H1 (cell line): Measurements from ENCODE around the gene TIMP3. TPM values are rescaled to one million over a fixed set of nuclear protein-coding genes. Genes with fewer than 3 reads are reported as not detected.

ENCODE experiments used
- CREB1 ChIP-seq: IDR thresholded peaks from 2 replicates; pipeline ENCODE4 v1.6.1; 2012; ENCODE audit warnings: inconsistent platforms
- EP300 ChIP-seq, 2 experiments: IDR thresholded peaks; 1 replicate in 1 of 2; 2 replicates in 1 of 2; pipeline ENCODE4 v1.6.1; 2011 to 2012; ENCODE audit warnings: low read depth in 2 of 2, low read length in 2 of 2, mild to moderate bottlenecking in 2 of 2, borderline replicate concordance in 1 of 2, inconsistent platforms in 1 of 2, moderate library complexity in 1 of 2
- POLR2A ChIP-seq, 2 experiments: IDR thresholded peaks; 1 replicate in 1 of 2; 2 replicates in 1 of 2; pipeline ENCODE4 v1.6.1; 2011; ENCODE audit warnings: low read depth in 2 of 2, low read length in 2 of 2, mild to moderate bottlenecking in 2 of 2; ENCODE audit errors: control extremely low read depth in 1 of 2
- POLR2AphosphoS5 ChIP-seq: IDR thresholded peaks from 2 replicates; pipeline ENCODE4 v1.6.1; 2011; ENCODE audit warnings: low read depth, low read length
- RNF2 ChIP-seq: fragments of 200-900, 300-1000 bp; sonication (generic); IDR thresholded peaks from 2 replicates; pipeline ENCODE4 v1.7.1; 2016; ENCODE audit warnings: borderline replicate concordance, low read depth, mild to moderate bottlenecking, antibody characterized with exemption, low read length; ENCODE audit not compliant: poor library complexity, severe bottlenecking; ENCODE audit errors: missing control alignments
- TBP ChIP-seq: IDR thresholded peaks from 2 replicates; pipeline ENCODE4 v1.6.1; 2011; ENCODE audit warnings: low read depth, low read length, improper control_type of control experiment
- polyA plus RNA-seq, 7 experiments: library from polyadenylated mRNA; depleted of rRNA in 3 of 7; stranded (reverse) in 5 of 7; unstranded in 2 of 7; fragments of >200 nt in 5 of 7; fragments of 200-250 nt in 2 of 7; gene quantifications; 1 replicate in 5 of 7; 2 replicates in 1 of 7; 4 replicates in 1 of 7; pipeline versions ENCODE4 v1.2.1 to v1.2.3, GENCODE V29; 2011 to 2013; ENCODE audit warnings: missing spikeins in 2 of 7, mixed read lengths in 2 of 7
- total RNA-seq: library from RNA; stranded (reverse); fragmentation: NEBNext Ultra II Directional; extraction: Animal tissue kit (Norgen Biotek cat#: 25700); gene quantifications from 2 replicates; pipeline ENCODE4 v1.2.1, GENCODE V29; 2021
- TF ChIP-seq, protein P1 (sequence below): fragments of 300-600 bp; sonication (generic); IDR thresholded peaks from 2 replicates; pipeline ENCODE4 v1.7.1; 2012; ENCODE audit warnings: low read length, moderate library complexity, mild to moderate bottlenecking, inconsistent platforms; ENCODE audit not compliant: insufficient replicate concordance

TIMP3 gene
- total and polyA plus RNA-seq, 2 of the 8 experiments (the other 6 are each of a cell fraction or from before 2014, with no cell fraction given): 1.3 to 4.7 TPM

DNA sequence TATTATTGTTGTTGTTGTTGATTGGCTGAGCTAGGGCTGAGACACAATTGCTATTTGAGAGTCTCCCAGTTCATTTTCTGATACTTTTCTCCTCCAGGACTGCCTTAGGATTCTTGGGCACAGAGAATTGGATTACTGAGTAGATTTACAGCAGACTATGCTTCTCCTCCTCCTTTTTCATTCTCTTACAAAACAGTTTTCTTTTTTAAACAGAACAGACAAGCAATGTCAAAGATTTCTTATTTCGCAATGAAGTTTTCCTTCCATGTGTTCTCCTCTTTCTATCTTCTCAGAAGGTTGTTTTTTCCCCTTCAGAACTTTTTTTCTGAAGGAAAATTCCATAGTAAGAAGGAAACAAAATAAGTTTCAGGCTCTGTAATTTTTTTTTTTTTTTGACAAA lies 19.8 kb upstream of the TIMP3 start (continued):
- TF ChIP-seq, protein P1, sequence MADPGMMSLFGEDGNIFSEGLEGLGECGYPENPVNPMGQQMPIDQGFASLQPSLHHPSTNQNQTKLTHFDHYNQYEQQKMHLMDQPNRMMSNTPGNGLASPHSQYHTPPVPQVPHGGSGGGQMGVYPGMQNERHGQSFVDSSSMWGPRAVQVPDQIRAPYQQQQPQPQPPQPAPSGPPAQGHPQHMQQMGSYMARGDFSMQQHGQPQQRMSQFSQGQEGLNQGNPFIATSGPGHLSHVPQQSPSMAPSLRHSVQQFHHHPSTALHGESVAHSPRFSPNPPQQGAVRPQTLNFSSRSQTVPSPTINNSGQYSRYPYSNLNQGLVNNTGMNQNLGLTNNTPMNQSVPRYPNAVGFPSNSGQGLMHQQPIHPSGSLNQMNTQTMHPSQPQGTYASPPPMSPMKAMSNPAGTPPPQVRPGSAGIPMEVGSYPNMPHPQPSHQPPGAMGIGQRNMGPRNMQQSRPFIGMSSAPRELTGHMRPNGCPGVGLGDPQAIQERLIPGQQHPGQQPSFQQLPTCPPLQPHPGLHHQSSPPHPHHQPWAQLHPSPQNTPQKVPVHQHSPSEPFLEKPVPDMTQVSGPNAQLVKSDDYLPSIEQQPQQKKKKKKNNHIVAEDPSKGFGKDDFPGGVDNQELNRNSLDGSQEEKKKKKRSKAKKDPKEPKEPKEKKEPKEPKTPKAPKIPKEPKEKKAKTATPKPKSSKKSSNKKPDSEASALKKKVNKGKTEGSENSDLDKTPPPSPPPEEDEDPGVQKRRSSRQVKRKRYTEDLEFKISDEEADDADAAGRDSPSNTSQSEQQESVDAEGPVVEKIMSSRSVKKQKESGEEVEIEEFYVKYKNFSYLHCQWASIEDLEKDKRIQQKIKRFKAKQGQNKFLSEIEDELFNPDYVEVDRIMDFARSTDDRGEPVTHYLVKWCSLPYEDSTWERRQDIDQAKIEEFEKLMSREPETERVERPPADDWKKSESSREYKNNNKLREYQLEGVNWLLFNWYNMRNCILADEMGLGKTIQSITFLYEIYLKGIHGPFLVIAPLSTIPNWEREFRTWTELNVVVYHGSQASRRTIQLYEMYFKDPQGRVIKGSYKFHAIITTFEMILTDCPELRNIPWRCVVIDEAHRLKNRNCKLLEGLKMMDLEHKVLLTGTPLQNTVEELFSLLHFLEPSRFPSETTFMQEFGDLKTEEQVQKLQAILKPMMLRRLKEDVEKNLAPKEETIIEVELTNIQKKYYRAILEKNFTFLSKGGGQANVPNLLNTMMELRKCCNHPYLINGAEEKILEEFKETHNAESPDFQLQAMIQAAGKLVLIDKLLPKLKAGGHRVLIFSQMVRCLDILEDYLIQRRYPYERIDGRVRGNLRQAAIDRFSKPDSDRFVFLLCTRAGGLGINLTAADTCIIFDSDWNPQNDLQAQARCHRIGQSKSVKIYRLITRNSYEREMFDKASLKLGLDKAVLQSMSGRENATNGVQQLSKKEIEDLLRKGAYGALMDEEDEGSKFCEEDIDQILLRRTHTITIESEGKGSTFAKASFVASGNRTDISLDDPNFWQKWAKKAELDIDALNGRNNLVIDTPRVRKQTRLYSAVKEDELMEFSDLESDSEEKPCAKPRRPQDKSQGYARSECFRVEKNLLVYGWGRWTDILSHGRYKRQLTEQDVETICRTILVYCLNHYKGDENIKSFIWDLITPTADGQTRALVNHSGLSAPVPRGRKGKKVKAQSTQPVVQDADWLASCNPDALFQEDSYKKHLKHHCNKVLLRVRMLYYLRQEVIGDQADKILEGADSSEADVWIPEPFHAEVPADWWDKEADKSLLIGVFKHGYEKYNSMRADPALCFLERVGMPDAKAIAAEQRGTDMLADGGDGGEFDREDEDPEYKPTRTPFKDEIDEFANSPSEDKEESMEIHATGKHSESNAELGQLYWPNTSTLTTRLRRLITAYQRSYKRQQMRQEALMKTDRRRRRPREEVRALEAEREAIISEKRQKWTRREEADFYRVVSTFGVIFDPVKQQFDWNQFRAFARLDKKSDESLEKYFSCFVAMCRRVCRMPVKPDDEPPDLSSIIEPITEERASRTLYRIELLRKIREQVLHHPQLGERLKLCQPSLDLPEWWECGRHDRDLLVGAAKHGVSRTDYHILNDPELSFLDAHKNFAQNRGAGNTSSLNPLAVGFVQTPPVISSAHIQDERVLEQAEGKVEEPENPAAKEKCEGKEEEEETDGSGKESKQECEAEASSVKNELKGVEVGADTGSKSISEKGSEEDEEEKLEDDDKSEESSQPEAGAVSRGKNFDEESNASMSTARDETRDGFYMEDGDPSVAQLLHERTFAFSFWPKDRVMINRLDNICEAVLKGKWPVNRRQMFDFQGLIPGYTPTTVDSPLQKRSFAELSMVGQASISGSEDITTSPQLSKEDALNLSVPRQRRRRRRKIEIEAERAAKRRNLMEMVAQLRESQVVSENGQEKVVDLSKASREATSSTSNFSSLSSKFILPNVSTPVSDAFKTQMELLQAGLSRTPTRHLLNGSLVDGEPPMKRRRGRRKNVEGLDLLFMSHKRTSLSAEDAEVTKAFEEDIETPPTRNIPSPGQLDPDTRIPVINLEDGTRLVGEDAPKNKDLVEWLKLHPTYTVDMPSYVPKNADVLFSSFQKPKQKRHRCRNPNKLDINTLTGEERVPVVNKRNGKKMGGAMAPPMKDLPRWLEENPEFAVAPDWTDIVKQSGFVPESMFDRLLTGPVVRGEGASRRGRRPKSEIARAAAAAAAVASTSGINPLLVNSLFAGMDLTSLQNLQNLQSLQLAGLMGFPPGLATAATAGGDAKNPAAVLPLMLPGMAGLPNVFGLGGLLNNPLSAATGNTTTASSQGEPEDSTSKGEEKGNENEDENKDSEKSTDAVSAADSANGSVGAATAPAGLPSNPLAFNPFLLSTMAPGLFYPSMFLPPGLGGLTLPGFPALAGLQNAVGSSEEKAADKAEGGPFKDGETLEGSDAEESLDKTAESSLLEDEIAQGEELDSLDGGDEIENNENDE: no peak
- TF ChIP-seq EP300 (IDR thresholded peaks at IDR 0.05; ENCODE audit: borderline replicate concordance in 1 of 2, low read depth in 2 of 2, low read length in 2 of 2) (no peak), POLR2AphosphoS5 (no peak), RNF2 (no peak), POLR2A (IDR thresholded peaks at IDR 0.05; ENCODE audit: control extremely low read depth in 1 of 2, low read depth in 2 of 2, low read length in 2 of 2) (no peak), TBP (no peak), CREB1 (no peak)
